ENCODE results near the gene OSGIN1.

The OSGIN1 gene, protein sequence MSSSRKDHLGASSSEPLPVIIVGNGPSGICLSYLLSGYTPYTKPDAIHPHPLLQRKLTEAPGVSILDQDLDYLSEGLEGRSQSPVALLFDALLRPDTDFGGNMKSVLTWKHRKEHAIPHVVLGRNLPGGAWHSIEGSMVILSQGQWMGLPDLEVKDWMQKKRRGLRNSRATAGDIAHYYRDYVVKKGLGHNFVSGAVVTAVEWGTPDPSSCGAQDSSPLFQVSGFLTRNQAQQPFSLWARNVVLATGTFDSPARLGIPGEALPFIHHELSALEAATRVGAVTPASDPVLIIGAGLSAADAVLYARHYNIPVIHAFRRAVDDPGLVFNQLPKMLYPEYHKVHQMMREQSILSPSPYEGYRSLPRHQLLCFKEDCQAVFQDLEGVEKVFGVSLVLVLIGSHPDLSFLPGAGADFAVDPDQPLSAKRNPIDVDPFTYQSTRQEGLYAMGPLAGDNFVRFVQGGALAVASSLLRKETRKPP

DNA sequence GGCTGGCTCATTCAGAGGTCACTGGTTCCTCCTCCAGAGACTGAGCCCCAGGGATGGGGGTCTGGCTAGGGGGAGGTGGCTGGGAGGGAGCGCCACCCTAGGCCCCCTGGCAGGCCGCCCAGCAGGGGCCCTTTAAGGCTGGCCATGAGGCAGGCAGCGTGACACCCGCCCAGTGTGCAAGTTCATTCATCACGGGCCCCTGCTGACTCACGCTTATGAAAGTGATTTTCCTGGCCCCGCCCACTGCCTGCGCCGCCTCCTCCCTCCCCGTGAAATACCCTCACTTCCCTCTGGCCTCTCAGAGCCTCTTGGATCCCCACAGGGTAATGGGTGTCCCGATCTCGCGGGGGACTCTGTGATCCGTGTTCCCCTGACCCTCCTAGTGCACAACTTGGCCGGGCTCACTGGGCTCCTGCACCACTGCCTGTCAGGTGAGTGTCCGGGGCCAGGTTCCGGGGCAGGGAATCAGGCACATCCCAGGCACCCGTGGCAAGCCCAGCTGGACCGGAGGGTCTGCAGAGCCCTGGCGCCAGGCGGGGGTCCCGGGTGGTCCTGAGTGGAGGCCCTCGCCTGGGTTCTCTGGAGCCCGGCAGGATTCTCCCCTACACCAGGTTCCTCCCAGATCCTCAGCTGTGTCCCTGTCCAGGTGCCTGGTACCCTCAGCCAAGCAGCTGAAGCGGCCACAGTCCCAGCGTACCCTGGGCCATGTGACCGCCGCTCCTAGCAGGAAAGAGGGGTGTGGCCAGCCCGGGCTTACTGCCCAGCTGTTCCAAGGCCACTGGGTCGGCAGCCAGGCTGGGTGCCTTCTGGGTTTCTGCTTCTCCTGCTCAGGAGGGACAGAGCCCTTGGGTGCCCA, at the start of gene OSGIN1:
OSGIN1 (plus strand) TSS at position 301 of the 856 bp plus-strand sequence. CDS start 4,432 bp downstream, outside the sequence.
- DNase-seq, result peak in 2 of 6 experiments; percentile 7 to 8

DNA sequence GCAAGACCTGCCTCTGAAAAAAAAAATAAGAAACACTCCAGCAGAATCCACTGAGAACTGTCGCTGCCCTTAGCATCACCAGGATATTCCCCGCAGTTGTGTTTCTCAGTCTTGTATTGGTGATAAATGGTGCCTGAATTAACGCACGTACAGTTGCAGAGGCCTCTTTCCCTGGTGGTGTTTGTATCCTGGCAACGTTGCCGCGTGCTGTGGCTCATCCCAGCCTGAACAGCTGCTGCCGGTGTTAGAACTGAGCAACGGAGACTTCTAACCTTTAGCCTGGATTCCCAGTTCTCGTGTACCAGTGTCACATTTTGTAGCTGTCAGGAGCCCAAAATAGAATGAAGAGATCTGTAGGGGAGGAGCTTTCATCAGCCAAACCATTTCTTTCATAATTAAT, 49.3 kb upstream of the OSGIN1 start:
- DNase-seq, result no peak

DNA sequence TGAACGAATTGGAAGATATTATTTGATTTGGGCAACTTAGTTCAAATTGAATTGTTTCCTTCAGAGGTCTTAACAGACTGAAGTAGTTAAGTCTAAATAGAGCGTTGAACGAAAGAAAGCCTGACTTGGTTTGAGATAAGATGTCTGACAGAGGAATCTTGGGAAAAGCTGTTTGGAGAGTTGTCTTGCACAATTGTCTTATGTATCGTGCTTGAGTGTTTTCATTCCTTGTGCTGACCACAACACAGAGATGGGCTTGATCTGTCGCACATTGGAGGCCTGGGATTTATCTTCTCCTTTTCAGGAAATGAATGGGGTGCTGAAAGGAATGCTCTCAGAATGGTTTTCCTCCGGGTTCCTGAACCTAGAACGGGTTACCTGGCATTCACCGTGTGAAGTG, 46.4 kb upstream of the OSGIN1 start:
- DNase-seq, result no peak

DNA sequence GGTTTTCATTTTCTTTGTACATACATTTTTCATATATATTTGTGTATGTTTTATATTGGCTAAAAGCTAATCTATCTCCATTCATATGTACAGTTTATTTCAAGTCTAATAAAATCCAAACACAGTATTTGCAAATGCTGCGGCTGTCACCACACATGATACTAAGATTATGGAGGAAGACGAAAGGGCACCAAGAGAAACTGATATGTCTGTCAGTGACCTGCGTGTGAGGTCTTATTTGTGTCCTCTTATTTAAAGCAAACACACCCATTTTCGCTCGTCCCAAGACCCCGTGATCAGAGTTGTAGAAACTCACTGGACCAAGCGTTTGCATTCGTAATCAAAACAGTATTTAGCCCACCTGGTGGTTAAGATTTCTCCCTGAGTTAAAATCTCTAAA, 45.9 kb upstream of the OSGIN1 start:
- no peak for DNase-seq

DNA sequence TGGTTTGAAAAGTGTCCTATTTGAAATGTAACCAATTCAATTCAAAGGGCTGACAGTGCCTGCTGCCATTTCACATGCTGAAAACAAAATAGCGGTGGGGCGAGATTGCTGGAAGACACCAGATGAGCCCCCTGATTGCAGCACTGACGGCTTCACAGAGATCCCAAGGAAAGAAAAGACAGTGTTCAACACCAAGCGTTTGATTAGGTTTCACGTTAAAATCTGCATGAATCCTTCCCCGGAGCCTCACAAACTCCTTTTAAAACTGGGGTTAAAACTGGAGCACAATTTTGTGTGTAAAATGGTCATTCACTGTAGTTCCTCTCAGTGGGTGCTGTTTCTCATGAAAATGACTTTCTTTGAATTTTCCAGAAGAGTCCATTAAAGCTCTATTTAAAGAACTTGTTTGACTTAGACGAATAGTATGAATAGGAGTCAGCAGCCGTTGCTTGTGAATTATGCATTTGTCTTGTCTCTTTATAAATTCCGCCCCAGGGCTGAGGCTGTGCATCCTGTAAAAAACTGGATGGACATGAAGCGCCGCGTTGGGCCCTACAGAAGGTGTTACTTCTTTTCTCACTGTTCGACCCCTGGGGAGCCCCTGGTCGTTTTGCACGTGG, 45.3 kb upstream of the OSGIN1 start:
- DNase-seq, result no peak

DNA sequence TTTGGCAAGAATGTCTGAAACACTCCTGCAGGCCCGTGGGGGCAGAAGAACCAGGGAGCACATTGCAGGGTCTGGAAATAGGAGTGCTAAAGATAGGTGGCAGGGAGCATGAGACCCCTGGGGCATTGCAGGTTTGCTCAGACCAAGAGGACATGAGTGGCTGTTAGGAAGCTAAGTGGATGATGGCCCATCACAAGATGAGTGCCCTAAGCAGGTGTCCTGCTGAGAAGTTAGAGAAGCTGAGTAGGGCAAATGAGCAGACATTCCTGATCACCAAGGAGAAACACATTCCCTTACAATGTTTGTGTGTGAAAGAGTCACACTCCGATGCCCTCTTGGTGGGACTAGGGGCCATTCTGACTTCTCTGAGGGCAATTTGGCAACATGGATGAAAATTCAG, 44.2 kb upstream of the OSGIN1 start:
- no peak for DNase-seq

DNA sequence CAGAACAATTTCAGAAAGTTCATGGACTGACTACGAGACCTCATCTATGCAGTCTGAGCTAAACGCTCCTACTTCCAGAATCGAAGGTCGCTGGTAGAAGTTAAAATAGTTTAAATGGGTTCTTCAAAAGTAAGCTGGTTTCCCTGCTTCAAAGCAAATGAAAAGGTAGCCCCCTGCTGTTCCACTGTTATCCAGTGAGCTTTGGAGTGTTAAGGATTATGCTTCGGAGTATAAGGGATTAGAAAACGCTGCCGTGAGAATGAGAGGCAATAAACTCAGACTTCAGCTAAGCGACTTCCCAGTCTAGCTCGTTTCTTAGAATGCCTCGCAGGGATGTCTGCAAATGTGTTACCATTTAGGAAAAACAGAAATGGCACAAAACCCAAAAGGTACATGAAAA, 41.8 kb upstream of the OSGIN1 start:
- DNase-seq, result no peak

DNA sequence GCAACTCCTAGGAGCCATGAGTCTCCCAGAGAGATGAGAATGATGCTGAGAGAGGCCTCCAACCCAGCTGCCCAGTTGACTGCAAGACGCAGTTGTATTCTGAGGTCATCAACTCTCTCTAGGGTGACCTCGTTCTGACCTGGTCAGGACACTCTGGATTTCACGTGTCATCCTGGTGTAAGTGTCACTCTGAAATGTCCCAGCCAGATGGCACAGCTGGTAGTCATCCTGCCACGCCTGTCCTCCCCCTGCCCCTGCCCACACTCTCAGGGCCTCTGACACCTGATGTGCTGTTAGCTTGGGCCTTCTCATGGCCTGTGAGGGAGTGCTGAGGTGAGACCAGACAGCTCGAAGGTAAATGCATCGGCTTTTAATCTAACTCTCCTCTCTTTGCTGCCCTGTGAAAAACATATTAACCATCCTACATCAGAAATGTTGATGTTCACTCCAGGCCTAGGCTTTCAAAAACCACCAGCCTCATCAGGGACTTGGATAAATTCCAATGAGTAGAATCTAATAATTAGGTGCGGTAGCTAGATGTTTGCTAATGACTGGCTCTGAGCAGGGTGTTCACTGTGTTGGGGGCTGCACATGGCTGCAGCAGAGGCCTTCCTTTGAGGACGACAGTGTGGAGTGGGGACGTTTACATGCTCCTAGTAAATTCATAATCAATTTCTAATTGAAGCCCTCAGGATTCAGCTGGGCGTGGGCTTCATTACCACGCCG, 40.4 kb upstream of the OSGIN1 start:
- DNase-seq, result no peak

DNA sequence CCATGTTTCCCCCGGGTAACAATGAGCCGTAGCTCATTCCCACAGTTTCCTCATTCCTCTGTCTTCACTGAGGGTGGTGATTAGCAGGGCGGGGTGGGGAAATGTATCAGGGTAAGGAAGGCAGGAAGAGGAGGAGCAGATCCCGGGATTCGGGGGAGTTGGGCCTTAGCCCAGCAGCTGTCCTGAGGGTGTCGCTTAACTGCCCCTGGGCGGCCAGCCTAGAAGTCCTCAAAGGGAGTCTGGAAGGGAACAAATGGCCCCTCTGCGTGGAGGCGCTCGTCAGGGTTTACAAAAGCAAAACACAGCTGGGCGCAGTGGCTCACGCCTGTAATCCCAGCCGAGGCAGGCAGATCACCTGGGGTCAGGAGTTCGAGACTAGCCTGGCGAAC, 39.8 kb upstream of the OSGIN1 start:
- no peak for DNase-seq

DNA sequence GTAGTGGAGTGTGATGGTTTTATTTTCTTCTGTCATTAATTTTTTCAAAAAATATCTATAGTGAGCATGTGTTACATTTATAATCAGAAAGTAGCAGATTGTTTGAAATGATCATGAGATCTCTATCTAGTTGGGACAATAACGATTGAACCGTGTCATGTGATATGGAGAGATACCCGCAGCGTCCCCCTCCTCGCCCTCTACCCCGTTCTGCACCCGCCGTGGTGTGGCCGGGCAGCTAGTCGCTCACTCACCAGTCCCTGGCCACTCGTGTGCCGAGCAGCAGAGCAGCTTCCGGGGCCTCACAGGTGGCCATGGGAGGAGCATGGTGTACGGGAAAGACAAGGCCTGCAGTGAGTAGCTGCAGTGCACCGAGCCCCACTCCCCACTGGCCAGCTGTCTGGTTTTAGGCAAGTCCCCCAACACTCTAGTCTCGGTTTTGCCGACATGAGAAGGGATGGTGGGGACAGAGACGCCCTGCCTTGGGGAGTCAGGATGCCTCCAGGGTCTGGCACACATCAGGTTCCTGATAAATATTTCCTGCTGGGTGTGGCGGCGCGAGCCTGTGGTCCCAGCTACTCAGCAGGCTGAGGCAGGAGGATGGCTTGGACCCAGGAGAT, 38.8 kb upstream of the OSGIN1 start:
- no peak for DNase-seq

DNA sequence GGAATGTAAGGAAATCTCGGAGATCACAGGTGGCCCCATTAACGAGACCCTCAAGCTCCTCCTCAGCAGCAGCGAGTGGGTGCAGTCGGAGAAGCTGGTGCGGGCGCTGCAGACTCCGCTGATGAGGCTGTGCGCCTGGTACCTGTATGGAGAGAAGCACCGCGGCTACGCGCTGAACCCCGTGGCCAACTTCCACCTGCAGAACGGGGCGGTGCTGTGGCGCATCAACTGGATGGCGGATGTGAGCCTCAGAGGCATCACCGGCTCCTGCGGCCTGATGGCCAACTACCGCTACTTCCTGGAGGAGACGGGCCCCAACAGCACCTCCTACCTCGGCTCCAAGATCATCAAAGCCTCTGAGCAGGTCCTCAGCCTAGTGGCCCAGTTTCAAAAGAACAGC, 38.0 kb upstream of the OSGIN1 start:
- no peak for DNase-seq

DNA sequence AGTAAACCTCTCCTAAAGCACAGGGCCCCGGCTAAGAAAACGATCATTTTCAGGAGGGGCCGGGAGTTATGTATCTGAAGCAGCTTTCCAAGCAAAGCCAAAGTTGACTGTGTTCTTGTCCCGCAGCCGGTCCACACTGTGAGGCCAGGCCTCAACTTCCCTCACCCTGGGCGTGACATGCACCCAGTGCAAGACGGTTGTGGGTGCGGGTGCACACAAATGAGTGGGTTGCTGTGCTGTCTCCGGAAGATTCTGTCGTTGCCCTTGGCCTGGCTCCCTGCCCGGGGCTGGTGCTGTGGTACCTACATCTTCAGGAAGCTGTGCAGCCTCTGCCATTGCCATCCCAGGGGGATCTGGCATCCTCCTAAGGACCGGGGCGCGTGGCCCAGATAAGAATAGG, 37.5 kb upstream of the OSGIN1 start:
- DNase-seq, result no peak

DNA sequence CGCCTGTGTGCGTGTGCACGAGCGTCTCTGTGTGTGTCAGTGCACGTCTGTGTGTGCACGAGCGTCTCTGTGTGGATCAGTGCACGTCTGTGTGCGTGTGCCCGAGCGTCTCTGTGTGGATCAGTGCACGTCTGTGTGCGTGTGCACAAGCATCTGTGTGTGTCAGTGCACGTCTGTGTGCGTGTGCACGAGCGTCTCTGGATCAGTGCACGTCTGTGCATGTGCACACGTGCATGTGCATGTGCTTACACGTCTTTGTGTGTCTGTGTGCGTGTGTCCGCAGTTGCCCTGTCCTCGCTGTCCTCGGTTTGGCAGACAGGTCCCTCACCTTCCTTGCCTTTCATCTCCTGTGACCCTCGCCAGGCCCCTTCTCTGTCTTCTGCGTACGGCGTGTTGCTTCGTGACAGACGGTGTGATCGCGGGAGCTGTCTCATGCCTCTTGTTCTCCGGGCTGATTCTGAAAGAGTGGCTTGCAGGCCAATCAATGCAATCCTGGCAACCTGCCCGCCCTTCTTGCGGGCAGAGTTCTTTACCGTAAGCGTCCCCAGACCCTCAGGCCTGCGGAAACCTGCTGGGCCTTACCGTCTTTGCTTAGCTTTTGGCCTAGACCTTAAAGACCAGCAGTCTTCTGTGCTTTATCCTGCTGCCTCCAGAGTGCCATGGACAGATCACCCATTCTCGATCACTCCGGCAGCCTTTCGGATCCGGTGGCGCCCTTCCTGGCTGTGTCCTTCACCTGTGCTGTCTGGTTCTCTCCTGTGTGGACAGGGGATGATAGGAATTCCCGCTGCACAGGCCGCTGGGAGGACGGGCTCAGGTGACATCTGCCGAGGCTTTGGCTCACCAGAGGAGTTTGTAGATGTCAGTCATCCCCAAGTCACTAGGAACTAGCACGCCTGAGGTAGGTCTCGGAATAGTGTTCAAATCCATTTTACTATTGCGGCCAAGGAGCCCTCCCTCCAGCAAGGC, 35.6 kb upstream of the OSGIN1 start:
- DNase-seq, result no peak

DNA sequence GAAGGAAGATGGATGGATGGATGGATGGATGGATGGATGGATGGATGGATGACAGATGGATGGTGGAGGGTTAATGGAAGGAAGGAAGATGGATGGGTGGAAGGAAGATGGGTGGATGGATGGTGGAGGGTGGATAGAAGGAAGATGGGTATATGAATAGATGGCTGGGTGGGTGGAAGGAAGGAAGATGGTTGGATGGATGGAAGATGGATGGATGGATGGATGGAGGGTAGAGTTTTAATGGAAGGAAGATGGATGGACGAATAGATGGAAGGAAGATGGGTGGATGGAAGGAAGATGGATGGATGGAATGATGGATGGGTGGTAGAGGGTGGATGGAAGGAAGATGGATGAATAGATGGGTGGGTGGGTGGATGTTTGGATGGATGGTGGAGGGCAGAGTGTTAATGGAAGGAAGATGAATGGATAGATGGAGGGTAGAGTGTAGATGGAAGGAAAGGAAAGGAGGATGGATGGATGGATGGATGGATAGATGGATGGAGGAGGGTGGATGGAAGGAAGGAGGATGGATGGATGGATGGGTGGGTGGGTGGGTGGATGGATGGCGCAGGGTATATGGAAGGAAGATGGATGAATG, 32.0 kb upstream of the OSGIN1 start:
- no peak for DNase-seq

DNA sequence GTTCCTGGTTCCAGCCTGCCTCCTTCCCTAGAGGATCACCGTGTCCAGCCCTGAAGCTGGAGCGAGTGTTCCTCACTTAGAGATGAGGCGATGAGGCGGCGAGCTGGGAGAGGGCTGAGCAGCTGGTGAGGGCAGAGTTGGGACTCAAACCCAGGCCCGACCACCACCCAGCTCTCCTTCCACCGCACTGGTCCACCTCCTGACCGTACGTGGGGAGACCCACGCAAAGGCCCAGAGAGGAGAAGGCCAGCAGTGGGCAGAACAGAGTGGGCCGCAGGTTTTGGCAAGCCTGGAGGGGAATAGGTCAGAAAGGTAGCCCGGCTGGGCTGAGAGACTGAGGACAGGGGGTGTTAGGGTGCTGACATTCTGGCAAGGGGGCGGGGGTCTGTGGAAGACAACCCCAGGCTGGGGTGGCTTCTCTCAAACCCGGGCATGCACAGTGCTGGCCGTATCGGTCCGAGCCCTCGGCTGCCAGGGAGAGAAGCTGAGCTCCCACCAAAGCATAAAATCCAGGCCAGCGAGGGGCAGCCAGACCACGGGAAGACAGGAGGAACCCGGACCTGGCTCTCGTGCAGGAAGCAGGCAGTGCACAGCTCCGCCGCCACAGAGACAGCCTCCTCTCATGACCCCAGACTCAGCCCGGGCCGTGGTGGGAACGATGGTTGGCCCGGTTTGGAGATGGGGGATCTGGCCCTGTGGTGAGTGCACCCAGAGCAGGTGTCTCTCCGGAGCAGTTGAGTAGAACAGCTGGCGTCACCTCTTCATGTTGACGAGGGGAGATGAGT, 29.3 kb upstream of the OSGIN1 start:
- DNase-seq, result no peak

DNA sequence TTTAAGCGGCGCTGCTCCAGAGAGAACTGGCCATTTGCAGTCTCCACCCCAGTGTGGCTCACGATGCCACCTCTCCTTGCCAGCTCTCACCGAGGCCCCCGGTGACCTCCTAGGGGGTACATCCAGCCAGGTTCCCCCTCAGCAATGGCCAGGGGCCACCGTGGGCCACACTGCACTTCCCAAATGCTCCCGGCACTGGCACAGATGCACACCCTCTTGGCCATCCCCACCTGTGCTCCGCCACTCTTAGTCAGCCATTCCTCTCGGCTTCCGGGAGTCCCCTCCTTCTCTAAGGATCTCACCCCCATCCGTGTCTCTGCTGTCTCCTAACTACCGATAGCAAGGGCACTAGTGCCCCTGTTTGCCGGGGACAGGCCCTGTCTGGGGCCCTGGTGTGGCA, 28.4 kb upstream of the OSGIN1 start:
- DNase-seq, result no peak

DNA sequence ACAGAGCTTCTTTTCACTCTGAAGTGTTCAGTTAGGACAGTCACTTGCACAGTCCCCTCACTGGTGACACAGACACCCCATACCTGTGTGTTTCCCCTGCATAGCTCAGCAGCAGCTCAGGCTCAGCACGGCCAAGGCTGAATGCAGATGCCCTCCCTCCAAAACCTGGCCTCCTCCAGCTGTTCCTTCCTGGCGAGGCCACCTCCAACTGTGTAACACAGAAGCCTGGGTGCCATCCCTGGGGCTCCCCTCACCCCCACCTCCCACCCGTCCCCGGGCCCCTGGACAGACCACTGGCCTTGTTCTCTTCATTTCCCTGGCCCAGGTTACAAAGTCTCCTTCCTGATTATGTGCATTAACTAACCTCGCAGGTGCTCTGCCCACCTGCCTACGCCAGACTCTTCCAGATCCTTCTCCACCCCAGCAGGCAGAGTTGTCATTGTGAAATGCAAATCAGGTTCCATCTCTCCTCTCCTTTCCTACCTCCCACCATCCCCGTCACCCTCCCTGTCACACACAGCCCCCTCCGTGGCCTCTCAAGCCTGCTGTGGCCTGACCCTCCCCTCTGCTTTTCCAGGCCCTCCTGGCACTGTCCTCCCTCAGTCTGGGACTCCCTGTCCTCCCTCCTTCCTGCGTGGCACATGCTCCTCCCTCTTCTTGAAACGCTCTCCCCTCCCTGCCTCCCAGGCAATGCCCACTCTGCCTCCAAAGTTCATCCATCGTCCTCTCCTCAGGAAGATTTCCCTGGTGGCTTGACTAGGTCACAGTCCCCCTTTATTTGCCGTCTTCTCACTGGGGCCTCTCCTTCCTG, 27.7 kb upstream of the OSGIN1 start:
- DNase-seq, result no peak

DNA sequence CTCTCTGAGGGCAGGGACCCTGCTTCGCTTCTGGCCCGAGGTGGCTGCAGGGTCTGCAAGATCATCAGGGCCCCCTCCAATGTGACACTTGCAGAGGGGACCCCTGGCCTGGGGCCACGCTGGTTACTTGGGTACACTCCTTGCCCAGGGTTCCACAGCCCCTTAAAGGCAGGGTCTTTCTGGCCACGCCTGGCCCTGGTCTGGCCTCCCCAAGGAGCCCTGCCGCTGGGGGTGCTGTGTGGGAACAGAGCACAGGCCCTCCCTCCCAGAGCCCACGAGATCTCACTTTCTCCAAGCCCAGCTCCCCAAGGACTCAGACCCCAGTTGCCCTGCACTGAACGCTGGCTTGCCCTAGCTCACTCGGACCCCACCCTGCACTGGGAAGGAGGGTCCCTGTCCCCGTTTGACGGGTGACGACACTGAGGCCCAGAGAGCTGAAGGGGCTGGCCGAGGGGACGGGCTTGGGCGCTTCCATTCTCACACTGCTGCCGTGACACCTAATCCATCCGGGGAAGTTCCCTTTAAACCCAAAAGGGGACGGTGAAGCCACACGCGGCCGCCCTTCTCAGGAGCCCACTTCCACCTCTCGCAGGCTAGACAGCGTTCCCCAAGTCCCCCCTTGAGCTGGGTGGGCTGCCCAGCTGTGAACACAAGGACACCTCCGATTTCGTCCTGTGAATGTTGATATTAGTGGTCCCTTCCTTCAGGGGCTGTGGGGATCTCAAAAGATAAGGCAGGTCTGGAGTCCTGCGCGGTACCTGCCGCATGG, 26.9 kb upstream of the OSGIN1 start:
- no peak for DNase-seq

Measured in stimulated activated naive CD4-positive, alpha-beta T cell (primary cell).